LNCAP (cell line): ENCODE data around the gene TTC14.

Experiments
- TF ChIP-seq, protein P1 (sequence below): fragments of 450-650 bp; IDR thresholded peaks from 2 replicates; pipeline ENCODE4 v1.5.1; 2017; ENCODE audit warnings: mild to moderate bottlenecking

Gene TTC14

DNA sequence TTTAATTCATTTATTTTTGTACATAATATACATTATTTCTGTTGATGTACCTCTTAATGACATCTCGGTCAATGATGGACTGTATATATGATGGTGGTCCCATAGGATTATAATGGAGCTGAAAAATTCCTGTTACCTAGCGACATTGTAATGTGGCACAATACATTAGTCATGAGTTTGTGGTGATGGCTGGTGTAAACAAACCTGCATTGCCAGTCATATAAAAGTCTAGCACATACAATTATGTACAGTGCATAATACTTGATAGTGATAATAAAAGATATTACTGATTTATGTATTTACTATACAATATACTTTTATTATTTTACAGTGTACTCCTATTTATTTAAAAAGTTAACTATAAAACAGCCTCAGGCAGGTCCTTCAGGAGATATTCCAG, 15.1 kb downstream of the TTC14 start:
- TF ChIP-seq, protein P1, sequence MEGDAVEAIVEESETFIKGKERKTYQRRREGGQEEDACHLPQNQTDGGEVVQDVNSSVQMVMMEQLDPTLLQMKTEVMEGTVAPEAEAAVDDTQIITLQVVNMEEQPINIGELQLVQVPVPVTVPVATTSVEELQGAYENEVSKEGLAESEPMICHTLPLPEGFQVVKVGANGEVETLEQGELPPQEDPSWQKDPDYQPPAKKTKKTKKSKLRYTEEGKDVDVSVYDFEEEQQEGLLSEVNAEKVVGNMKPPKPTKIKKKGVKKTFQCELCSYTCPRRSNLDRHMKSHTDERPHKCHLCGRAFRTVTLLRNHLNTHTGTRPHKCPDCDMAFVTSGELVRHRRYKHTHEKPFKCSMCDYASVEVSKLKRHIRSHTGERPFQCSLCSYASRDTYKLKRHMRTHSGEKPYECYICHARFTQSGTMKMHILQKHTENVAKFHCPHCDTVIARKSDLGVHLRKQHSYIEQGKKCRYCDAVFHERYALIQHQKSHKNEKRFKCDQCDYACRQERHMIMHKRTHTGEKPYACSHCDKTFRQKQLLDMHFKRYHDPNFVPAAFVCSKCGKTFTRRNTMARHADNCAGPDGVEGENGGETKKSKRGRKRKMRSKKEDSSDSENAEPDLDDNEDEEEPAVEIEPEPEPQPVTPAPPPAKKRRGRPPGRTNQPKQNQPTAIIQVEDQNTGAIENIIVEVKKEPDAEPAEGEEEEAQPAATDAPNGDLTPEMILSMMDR, result no peak; the same call in 1 of the 2 replicates

- TF ChIP-seq, protein P1, result no peak
Observed at GRCh38 chr3:180619723-180620122, 17.8 kb downstream of the TTC14 start.

DNA sequence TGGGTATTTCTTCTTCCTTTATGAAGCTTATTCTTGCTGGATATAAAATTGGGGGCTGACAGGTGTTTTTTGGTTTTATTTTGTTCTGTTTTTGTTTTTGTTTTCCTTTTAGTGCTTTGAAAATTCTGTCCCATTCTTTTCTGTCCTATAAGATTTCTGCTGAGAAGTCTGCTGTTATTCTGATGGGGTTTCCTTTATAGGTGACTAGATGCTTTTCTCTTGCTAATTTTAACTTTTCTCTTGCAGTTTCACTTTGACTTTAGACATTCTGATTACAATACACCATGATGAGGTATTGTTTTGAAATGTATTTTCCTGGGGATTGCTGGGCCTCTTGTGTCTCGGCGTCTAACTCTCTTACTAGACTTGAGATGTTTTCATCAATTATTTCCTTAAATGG, 22.8 kb downstream of the TTC14 start:
- TF ChIP-seq, protein P1, result no peak

DNA sequence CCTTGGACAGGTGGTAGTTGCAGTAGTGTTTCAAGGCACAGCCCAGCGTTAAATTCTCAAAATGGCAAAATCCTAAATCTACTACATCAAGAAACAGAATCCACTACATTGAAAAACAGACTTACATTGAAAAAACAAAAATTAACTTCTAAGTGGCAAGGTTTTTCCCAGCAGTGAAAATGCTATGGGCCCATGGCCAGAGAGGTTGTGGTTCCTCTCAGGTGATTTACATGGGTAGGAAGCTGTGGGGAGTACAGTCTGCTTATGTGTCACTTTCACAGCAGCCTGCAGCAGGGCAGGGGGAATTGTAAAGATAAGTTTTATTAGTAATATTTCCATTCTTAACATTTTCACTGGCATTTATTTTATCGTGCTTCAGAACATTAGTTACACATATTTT, 24.9 kb downstream of the TTC14 start:
- TF ChIP-seq, protein P1, result no peak

DNA sequence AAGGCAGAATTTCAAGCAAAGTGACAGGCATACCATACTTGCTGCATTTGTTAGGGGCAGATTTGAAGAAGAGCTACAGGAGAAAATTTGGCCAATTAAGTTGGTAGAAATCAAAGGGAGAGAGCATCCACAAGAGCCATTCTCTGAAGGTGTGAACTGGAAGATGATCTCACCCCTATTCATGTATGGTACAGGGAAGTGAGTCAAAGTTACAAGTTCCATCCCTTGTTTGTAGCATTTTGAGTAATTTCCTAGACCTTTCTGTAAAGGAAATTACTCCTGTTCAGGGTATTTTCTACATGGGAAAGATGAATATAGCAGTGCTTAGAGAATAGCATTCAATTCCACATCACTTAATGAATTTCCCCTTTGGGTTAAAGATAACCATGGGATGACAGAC, 28.4 kb downstream of the TTC14 start:
- TF ChIP-seq, protein P1, result no peak

- TF ChIP-seq, protein P1, result peak; percentile 62
Observed at GRCh38 chr3:180631317-180631716, 29.4 kb downstream of the TTC14 start.

- TF ChIP-seq, protein P1, result no peak
Observed at GRCh38 chr3:180633722-180634121, 31.8 kb downstream of the TTC14 start.

DNA sequence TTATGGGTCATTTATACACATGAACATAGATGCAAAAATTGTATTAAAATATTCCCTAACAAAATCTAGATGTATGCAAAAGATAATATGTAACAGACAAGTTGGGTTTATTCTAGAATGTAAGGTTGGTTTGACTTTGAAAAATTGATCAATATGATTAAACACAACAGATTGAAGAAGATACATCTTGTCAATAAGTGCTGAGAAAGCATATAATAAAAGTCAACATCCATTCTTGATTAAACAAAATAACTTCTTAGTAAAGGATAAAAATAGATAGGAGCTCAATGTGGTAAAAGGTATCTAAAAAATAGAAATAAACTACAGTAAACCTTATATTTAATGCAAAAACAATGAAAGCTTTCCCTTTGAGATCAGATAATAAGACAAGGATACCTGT, 39.0 kb downstream of the TTC14 start:
- TF ChIP-seq, protein P1, result no peak
